Activated T-helper 1 cell treated with anti-CD3 and anti-CD28 coated beads, Interleukin-2, amount 50 U/mL, for 16 hours (primary cell): ENCODE measurements around the gene BACE1.

Experiments used
- DNase-seq, 2 donors: peaks; one replicate each; pipeline ENCODE4 v3.0.0-alpha.2; 2020; ENCODE audit warnings: low read depth in 1 of 2, low spot score in 1 of 2

Gene BACE1

GRCh38 chr11:117309310-117309709 lies 6.7 kb downstream of the BACE1 start:
- no peak for DNase-seq

GRCh38 chr11:117305145-117305544 lies 10.9 kb downstream of the BACE1 start:
- DNase-seq = no peak

GRCh38 chr11:117303646-117304315 lies 12.3 kb downstream of the BACE1 start:
- DNase-seq = no peak

GRCh38 chr11:117303101-117303500 lies 13.0 kb downstream of the BACE1 start:
- DNase-seq = no peak

GRCh38 chr11:117302228-117302627 lies 13.8 kb downstream of the BACE1 start:
- no peak for DNase-seq

- no peak for DNase-seq
These were observed 15.3 kb downstream of the BACE1 start for GRCh38 chr11:117300773-117301172.

GRCh38 chr11:117300283-117300663 lies 15.8 kb downstream of the BACE1 start:
- DNase-seq = no peak

- DNase-seq = no peak
These were observed 16.4 kb downstream of the BACE1 start for GRCh38 chr11:117299351-117300282.

GRCh38 chr11:117298195-117298594 lies 17.9 kb downstream of the BACE1 start:
- no peak for DNase-seq

- DNase-seq = no peak
These were observed 19.2 kb downstream of the BACE1 start for GRCh38 chr11:117296881-117297280.

- no peak for DNase-seq
These were observed 20.5 kb downstream of the BACE1 start for GRCh38 chr11:117295438-117296137.

- no peak for DNase-seq
These were observed 23.4 kb downstream of the BACE1 start for GRCh38 chr11:117292616-117293015.

- DNase-seq = no peak
These were observed 25.2 kb downstream of the BACE1 start, which contains the start of gene BACE1-AS for GRCh38 chr11:117290809-117291396. BACE1-AS (plus strand) TSS chr11:117291346.

- DNase-seq = no peak
These were observed 26.3 kb downstream of the BACE1 start for GRCh38 chr11:117289795-117290194.

- DNase-seq = no peak
These were observed 28.4 kb downstream of the BACE1 start for GRCh38 chr11:117287668-117288067.

- DNase-seq = no peak
These were observed 29.5 kb downstream of the BACE1 start for GRCh38 chr11:117286588-117286987.

- no peak for DNase-seq
These were observed 32.0 kb downstream of the BACE1 start for GRCh38 chr11:117284053-117284452.

GRCh38 chr11:117282956-117283355 lies 33.1 kb downstream of the BACE1 start:
- DNase-seq = no peak

- DNase-seq = no peak
These were observed 34.2 kb downstream of the BACE1 start for GRCh38 chr11:117281869-117282268.

- no peak for DNase-seq
These were observed 34.9 kb downstream of the BACE1 start for GRCh38 chr11:117281159-117281558.

GRCh38 chr11:117279711-117280376 lies 36.2 kb downstream of the BACE1 start:
- DNase-seq = no peak
